ENCODE measurements around the gene RGL3. TPM values are rescaled to one million over a fixed set of nuclear protein-coding genes. Genes with fewer than 3 reads are reported as not detected.

Gene RGL3
- total RNA-seq, 1 donor from 2014 or later = 3.6 TPM

GRCh38 chr19:11458236-11458900 lies 39.3 kb upstream of the RGL3 start:
- peaks cover 18% of the 10 kb centered on the region for H3K27me3 Mint-ChIP-seq (ENCODE audit: low read depth, unreplicated experiment)
- peak overlapping the region; percentile 34 for H3K4me3 Mint-ChIP-seq (ENCODE audit: unreplicated experiment)
- H3K27ac Mint-ChIP-seq (ENCODE audit: unreplicated experiment) = peak overlapping the region; percentile 66
- no peak overlapping the region for H3K9ac ChIP-seq (ENCODE audit: low read length)
- no peaks in the 10 kb centered on the region for H3K27me3 ChIP-seq (ENCODE audit: insufficient read depth, low read length)
- H3K4me3 ChIP-seq (ENCODE audit: insufficient read depth, low read depth, low read length) = no peak overlapping the region
- FAIRE-seq = no peak
- no peak for TF ChIP-seq EZH2 (IDR thresholded peaks at IDR 0.05; ENCODE audit: insufficient read depth, low read length)
- no peak for TF ChIP-seq CTCF (IDR thresholded peaks at IDR 0.05; ENCODE audit: insufficient read depth, low read depth, low read length)
- no peaks in the 10 kb centered on the region for H3K9me3 ChIP-seq (ENCODE audit: insufficient read depth, low read depth, low read length)
- DNase-seq (ENCODE audit: low read depth) = no peak
- H2AFZ ChIP-seq (ENCODE audit: low read depth, low read length) = no peak overlapping the region
- no peaks in the 10 kb centered on the region for H4K20me1 ChIP-seq (ENCODE audit: insufficient read depth, low read length)
- H3K4me1 Mint-ChIP-seq (ENCODE audit: low read depth, unreplicated experiment) = no peaks in the 10 kb centered on the region
- no peaks in the 10 kb centered on the region for H3K36me3 ChIP-seq (ENCODE audit: insufficient read depth, low read length)
- no peak overlapping the region for H3K4me2 ChIP-seq (ENCODE audit: low read length)
- H3K4me1 ChIP-seq (ENCODE audit: insufficient read depth, low read length) = no peaks in the 10 kb centered on the region
- no peaks in the 10 kb centered on the region for H3K79me2 ChIP-seq (ENCODE audit: insufficient read depth, low read length)
- H3K9me3 Mint-ChIP-seq (ENCODE audit: unreplicated experiment) = peaks cover 3% of the 10 kb centered on the region
- H3K27ac ChIP-seq (ENCODE audit: low read depth, low read length) = no peak overlapping the region
- no peaks in the 10 kb centered on the region for H3K36me3 Mint-ChIP-seq (ENCODE audit: low read depth, unreplicated experiment)

DNA sequence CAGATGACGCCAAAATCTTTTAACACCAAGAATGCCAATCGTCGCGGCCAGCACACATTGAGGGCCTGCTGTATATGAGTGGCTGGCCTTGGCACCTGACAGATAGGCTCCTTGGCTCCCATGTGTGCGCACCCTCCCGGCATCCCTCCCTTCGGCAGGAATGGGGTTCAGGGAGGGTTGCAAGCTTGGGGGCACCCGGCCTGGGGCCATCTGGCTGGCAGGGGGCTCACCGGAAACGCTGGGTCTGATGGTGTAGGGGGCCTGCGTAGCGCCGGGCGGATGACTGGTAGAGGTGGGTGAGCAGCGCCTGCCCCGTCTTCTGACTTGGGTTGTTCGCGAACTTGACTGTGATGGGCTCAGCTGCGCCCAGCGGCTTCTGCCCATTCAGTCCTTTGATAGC lies 38.7 kb upstream of the RGL3 start:
- Mint-ChIP-seq H3K4me3 (ENCODE audit: unreplicated experiment) (no peak overlapping the region), H3K27me3 (ENCODE audit: low read depth, unreplicated experiment) (peaks cover 16% of the 10 kb centered on the region), H3K9me3 (ENCODE audit: unreplicated experiment) (peaks cover 3% of the 10 kb centered on the region), H3K27ac (ENCODE audit: unreplicated experiment) (no peak overlapping the region), H3K36me3 (ENCODE audit: low read depth, unreplicated experiment) (no peaks in the 10 kb centered on the region), H3K4me1 (ENCODE audit: low read depth, unreplicated experiment) (no peaks in the 10 kb centered on the region)
- no peak overlapping the region for H3K4me3 ChIP-seq (ENCODE audit: insufficient read depth, low read depth, low read length)
- DNase-seq (ENCODE audit: low read depth) (no peak), FAIRE-seq (no peak)
- no peak overlapping the region for H3K4me2 ChIP-seq (ENCODE audit: low read length)
- no peak overlapping the region for H3K9ac ChIP-seq (ENCODE audit: low read length)
- no peaks in the 10 kb centered on the region for H3K9me3 ChIP-seq (ENCODE audit: insufficient read depth, low read depth, low read length)
- H3K4me1 ChIP-seq (ENCODE audit: insufficient read depth, low read length) = no peaks in the 10 kb centered on the region
- H2AFZ ChIP-seq (ENCODE audit: low read depth, low read length) = no peak overlapping the region
- H3K27me3 ChIP-seq (ENCODE audit: insufficient read depth, low read length) = no peaks in the 10 kb centered on the region
- H3K79me2 ChIP-seq (ENCODE audit: insufficient read depth, low read length) = no peaks in the 10 kb centered on the region
- H3K27ac ChIP-seq (ENCODE audit: low read depth, low read length) = no peak overlapping the region
- no peak for TF ChIP-seq CTCF (IDR thresholded peaks at IDR 0.05; ENCODE audit: insufficient read depth, low read depth, low read length)
- TF ChIP-seq EZH2 (IDR thresholded peaks at IDR 0.05; ENCODE audit: insufficient read depth, low read length) = no peak
- no peaks in the 10 kb centered on the region for H3K36me3 ChIP-seq (ENCODE audit: insufficient read depth, low read length)
- H4K20me1 ChIP-seq (ENCODE audit: insufficient read depth, low read length) = no peaks in the 10 kb centered on the region

DNA sequence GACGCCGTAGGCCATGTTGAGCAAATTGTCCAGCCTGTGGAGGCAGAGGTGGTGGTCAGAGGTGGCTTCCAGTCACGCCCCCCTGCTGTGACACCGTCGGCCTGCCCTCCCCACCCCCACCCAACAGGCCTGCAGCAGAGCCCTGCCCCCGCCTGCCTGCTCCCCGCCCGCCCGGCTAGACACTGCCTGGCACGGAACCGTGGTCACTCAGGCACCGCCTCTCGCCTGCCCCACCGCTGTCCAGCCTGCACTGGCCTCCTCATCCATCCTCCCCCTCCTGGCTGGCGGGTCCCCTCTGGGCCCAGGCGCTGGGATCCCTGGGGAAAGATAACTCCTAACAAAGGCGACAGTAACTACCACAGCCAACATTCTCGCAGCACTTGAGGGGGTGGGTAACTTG lies 38.0 kb upstream of the RGL3 start:
- Histone ChIP-seq H3K9me3 (ENCODE audit: insufficient read depth, low read depth, low read length) (no peaks in the 10 kb centered on the region), H3K27ac (ENCODE audit: low read depth, low read length) (no peak overlapping the region), H3K4me3 (ENCODE audit: insufficient read depth, low read depth, low read length) (no peak overlapping the region), H3K79me2 (ENCODE audit: insufficient read depth, low read length) (no peaks in the 10 kb centered on the region), H3K4me2 (ENCODE audit: low read length) (no peak overlapping the region), H3K36me3 (ENCODE audit: insufficient read depth, low read length) (no peaks in the 10 kb centered on the region), H3K9ac (ENCODE audit: low read length) (no peak overlapping the region), H3K27me3 (ENCODE audit: insufficient read depth, low read length) (no peaks in the 10 kb centered on the region), H2AFZ (ENCODE audit: low read depth, low read length) (no peak overlapping the region), H3K4me1 (ENCODE audit: insufficient read depth, low read length) (no peaks in the 10 kb centered on the region), H4K20me1 (ENCODE audit: insufficient read depth, low read length) (no peaks in the 10 kb centered on the region)
- Mint-ChIP-seq H3K36me3 (ENCODE audit: low read depth, unreplicated experiment) (no peaks in the 10 kb centered on the region), H3K27me3 (ENCODE audit: low read depth, unreplicated experiment) (peaks cover 16% of the 10 kb centered on the region), H3K4me1 (ENCODE audit: low read depth, unreplicated experiment) (peaks cover 2% of the 10 kb centered on the region), H3K4me3 (ENCODE audit: unreplicated experiment) (no peak overlapping the region), H3K9me3 (ENCODE audit: unreplicated experiment) (peaks cover 3% of the 10 kb centered on the region), H3K27ac (ENCODE audit: unreplicated experiment) (no peak overlapping the region)
- FAIRE-seq (no peak), DNase-seq (ENCODE audit: low read depth) (no peak)
- no peak for TF ChIP-seq EZH2 (IDR thresholded peaks at IDR 0.05; ENCODE audit: insufficient read depth, low read length)
- TF ChIP-seq CTCF (IDR thresholded peaks at IDR 0.05; ENCODE audit: insufficient read depth, low read depth, low read length) = no peak

Measured in astrocyte (in vitro differentiated cells and primary cell).